GM12874 (cell line): ENCODE measurements around the gene ZBTB42.
A peak's percentile ranks its signal among the peaks of the same experiment; 100 is the strongest.

ENCODE experiments used
- CTCF ChIP-seq: IDR thresholded peaks from 2 replicates; pipeline ENCODE4 v1.5.1; 2011; ENCODE audit warnings: low read depth, mild to moderate bottlenecking, control low read depth, low read length, moderate library complexity; ENCODE audit not compliant: insufficient read depth

ZBTB42 gene

GRCh38 chr14:104800771-104801519 lies at the start of gene ZBTB42:
Gene ZBTB42 (plus strand): TSS chr14:104801101. CDS start chr14:104801198, 97 bp downstream.
- TF ChIP-seq CTCF = 0 out of 2 replicates have a peak, but pooled peaks have one; percentile 0

- TF ChIP-seq CTCF = no peak
Measured at GRCh38 chr14:104751539-104752422, 49.1 kb upstream of the ZBTB42 start.

DNA sequence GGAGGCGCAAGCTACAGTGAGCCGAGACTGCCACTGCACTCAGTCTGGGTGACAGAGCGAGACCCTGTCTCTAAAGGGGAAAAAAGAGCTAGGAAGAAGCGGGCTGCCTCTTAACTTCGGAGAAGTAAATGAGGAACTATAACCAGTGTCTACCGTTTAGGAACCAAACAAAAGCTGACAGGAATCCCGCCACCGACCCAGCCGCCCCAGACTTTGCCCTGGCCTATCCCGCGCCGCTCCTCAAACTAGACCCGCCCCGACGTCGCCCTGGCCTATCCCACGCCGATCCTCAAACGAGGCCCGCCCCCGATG lies 48.5 kb upstream of the ZBTB42 start:
- TF ChIP-seq CTCF = no peak

- TF ChIP-seq CTCF = no peak
Measured at GRCh38 chr14:104752735-104753527, 48.0 kb upstream of the ZBTB42 start, which contains the start of gene SIVA1. Gene SIVA1 (plus strand): TSS chr14:104753147. CDS start chr14:104753202, 55 bp downstream.

- no peak for TF ChIP-seq CTCF
Measured at GRCh38 chr14:104753528-104754212, 47.2 kb upstream of the ZBTB42 start.

- TF ChIP-seq CTCF = no peak
Measured at GRCh38 chr14:104754213-104754851, 46.6 kb upstream of the ZBTB42 start.
